Measurements from ENCODE around the gene LNPK.

DNA sequence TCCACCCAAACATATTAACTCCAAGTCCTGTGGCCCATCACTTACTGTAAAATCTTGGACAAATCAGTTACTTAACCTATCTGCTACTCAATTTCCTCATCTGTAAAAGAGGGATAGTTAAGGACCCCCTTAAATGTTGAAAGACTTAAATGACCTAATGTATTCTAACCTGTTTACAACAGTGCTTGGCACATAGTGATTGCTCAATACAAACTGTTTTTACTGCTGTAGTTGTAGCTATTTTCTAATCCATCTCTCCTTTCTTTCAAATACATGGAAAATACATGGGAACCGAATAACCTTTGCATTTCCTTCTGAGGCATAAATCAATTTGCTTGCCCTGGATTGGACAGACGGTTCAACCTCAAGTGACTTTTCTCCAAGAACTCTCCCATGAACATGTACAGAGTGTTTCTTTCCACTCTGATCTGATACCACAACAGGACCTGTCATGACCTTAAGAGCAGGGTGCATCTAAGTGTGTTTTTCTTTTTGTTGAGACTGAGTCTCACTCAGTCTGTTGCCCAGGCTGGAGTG, 2.7 kb downstream of the LNPK start:
- TF ChIP-seq, protein P1, sequence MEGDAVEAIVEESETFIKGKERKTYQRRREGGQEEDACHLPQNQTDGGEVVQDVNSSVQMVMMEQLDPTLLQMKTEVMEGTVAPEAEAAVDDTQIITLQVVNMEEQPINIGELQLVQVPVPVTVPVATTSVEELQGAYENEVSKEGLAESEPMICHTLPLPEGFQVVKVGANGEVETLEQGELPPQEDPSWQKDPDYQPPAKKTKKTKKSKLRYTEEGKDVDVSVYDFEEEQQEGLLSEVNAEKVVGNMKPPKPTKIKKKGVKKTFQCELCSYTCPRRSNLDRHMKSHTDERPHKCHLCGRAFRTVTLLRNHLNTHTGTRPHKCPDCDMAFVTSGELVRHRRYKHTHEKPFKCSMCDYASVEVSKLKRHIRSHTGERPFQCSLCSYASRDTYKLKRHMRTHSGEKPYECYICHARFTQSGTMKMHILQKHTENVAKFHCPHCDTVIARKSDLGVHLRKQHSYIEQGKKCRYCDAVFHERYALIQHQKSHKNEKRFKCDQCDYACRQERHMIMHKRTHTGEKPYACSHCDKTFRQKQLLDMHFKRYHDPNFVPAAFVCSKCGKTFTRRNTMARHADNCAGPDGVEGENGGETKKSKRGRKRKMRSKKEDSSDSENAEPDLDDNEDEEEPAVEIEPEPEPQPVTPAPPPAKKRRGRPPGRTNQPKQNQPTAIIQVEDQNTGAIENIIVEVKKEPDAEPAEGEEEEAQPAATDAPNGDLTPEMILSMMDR (IDR thresholded peaks at IDR 0.05; ENCODE audit: low read depth, low read length, poor library complexity, severe bottlenecking), result no peak
- TF ChIP-seq EZH2phosphoT487 (IDR thresholded peaks at IDR 0.05; ENCODE audit: borderline replicate concordance, low read length), result no peak

Measured in DOHH2 (cell line).